GM21717 (cell line): ENCODE data around the gene ZNF496.
"Not testable (repeated sequence)": the region's sequence is repeated elsewhere in the genome, so short reads cannot be mapped to it uniquely, and the experiment has no call there.

Source experiments
- ATAC-seq: cut with Tn5 transposase; IDR thresholded peaks from one replicate; pipeline ENCODE4 v1.9.1; 2021; ENCODE audit warnings: mild to moderate bottlenecking, moderate library complexity; ENCODE audit not compliant: unreplicated experiment

The ZNF496 gene

GRCh38 chr1:247360116-247360898, 28.6 kb upstream of the ZNF496 start:
- no peak for ATAC-seq

- ATAC-seq: no peak
Measured at GRCh38 chr1:247359559-247359958, 27.9 kb upstream of the ZNF496 start.

- no peak for ATAC-seq
Measured at GRCh38 chr1:247358920-247359319, 27.3 kb upstream of the ZNF496 start.

GRCh38 chr1:247357781-247358211, 26.1 kb upstream of the ZNF496 start:
- peak; percentile 94 for ATAC-seq

GRCh38 chr1:247357052-247357780, 25.5 kb upstream of the ZNF496 start:
- no peak for ATAC-seq

- not testable (repeated sequence) for ATAC-seq
Measured at GRCh38 chr1:247355160-247355559, 23.5 kb upstream of the ZNF496 start.

GRCh38 chr1:247352175-247352574, 20.5 kb upstream of the ZNF496 start:
- no peak for ATAC-seq

GRCh38 chr1:247350587-247350986, 18.9 kb upstream of the ZNF496 start:
- no peak for ATAC-seq

- ATAC-seq: no peak
Measured at GRCh38 chr1:247347477-247348222, 16.0 kb upstream of the ZNF496 start.

- no peak for ATAC-seq
Measured at GRCh38 chr1:247345881-247346280, 14.2 kb upstream of the ZNF496 start.

GRCh38 chr1:247343801-247344200, 12.1 kb upstream of the ZNF496 start:
- ATAC-seq: no peak

- ATAC-seq: no peak
Measured at GRCh38 chr1:247338723-247339275, 7.1 kb upstream of the ZNF496 start.

GRCh38 chr1:247337961-247338360, 6.3 kb upstream of the ZNF496 start:
- no peak for ATAC-seq

GRCh38 chr1:247337250-247337746, 5.6 kb upstream of the ZNF496 start:
- ATAC-seq: no peak

- no peak for ATAC-seq
Measured at GRCh38 chr1:247336390-247336789, 4.7 kb upstream of the ZNF496 start.

GRCh38 chr1:247335882-247336281, 4.2 kb upstream of the ZNF496 start:
- no peak for ATAC-seq

GRCh38 chr1:247334378-247335133, 2.9 kb upstream of the ZNF496 start:
- no peak for ATAC-seq

GRCh38 chr1:247332623-247333361, 1.1 kb upstream of the ZNF496 start:
- ATAC-seq: no peak

GRCh38 chr1:247332215-247332622, 552 bp upstream of the ZNF496 start:
- ATAC-seq: peak; percentile 32

- peak; percentile 85 for ATAC-seq
Measured at GRCh38 chr1:247331172-247331524, 519 bp downstream of the ZNF496 start.
